ENCODE results near the gene LTBR. TPM values are rescaled to one million over a fixed set of nuclear protein-coding genes. Genes with fewer than 3 reads are reported as not detected.

Gene LTBR
- total RNA-seq, 2 donors from 2014 or later, result 1.3 to 1.9 TPM

DNA sequence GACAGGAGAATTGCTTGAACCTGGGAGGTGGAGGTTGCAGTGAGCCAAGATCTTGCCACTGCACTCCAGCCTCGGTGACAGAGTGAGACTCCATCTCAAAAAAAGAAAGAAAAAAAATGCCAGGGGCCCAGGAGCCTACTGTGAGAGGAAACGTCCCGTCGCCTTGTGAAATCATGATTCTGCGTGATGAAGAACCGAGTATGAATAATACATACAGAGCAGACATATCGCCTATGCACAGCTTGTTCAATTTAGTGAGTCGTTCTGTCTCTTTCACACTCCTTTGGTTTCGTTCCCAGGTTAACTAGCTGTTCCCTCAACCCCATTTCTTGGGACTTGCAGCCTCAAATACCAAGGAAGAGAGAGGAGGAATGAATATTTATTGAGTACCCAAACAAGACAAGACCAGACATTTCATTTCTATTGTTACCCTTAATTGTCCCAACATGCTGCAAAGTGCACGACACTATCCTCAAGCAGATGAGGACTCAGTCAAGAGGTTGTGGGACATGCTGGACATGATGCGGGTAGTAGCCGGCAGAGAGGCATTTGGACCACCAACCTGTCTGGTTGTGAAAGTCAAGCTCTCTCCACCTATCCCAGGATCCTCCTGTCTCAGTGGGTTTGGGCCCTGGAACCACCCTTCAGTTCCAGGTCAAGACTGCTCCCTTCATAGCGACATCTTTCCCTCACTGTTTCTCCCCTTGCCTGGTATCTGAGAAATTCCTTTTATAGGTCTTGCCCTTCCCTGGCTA lies 52.2 kb downstream of the LTBR start:
- peak; percentile 35 to 41 for ATAC-seq (replicated peaks in 1 of 2)

DNA sequence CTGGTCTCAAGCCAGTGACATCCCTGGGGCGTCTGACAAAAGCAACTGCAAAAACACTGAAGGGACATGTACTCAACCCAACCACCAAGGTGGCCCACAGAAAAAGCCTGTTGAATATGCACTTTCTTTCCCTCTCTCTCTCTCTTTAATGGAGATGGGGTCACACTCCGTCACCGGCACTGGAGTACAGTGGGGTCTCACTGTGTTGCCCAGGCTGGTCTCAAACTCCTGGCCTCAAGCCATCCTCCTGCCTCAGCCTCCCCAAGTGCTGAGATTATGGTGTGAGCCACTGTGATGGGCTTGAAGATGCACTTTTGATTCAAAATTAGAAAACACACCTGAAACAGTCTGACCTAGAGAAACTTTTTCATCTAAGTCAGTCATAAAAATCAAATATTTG lies 53.6 kb downstream of the LTBR start:
- Mint-ChIP-seq H3K9me3 (no peaks in the 10 kb centered on the region), H3K4me3 (no peak overlapping the region), H3K27me3 (ENCODE audit: low read depth) (no peaks in the 10 kb centered on the region), H3K27ac (no peak overlapping the region), H3K4me1 (ENCODE audit: low read depth) (peaks cover 84% of the 10 kb centered on the region), H3K36me3 (ENCODE audit: insufficient read depth in 2 of 2) (peaks cover 0 to 2% of the 10 kb centered on the region in 2 donors)
- DNase-seq, result no peak
- ATAC-seq (replicated peaks in 1 of 2), result no peak

More for the DNA sequence above, 52.2 kb downstream of the LTBR start:
- H3K36me3 Mint-ChIP-seq (ENCODE audit: insufficient read depth in 2 of 2), result peaks cover 0 to 2% of the 10 kb centered on the region in 2 donors
- H3K4me3 Mint-ChIP-seq, result no peak overlapping the region
- H3K9me3 Mint-ChIP-seq, result no peaks in the 10 kb centered on the region
- no peaks in the 10 kb centered on the region for H3K27me3 Mint-ChIP-seq (ENCODE audit: low read depth)
- H3K27ac Mint-ChIP-seq, result no peak overlapping the region
- no peak for DNase-seq
- H3K4me1 Mint-ChIP-seq (ENCODE audit: low read depth), result peaks cover 82% of the 10 kb centered on the region

DNA sequence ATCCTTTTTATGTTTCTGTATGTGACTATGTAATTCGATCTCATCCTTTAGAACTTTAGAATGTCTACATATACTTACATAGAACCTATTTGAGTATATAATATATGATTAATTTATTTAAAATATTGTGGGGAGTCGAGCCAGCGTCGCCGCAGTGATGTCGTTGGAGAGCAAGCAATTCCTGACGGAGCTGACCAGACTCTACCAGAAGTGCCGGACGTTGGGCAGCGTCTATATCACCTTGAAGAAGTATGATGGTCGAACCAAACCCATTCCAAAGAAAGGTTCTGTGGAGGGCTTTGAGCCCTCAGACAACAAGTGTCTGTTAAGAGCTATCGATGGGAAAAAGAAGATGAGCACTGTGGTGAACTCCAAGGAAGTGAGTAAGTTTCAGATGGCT lies 54.4 kb downstream of the LTBR start:
- Mint-ChIP-seq H3K27me3 (ENCODE audit: low read depth) (no peaks in the 10 kb centered on the region), H3K4me3 (no peak overlapping the region), H3K36me3 (ENCODE audit: insufficient read depth in 2 of 2) (peaks cover 0 to 5% of the 10 kb centered on the region in 2 donors), H3K9me3 (no peaks in the 10 kb centered on the region), H3K4me1 (ENCODE audit: low read depth) (peaks cover 84% of the 10 kb centered on the region), H3K27ac (no peak overlapping the region)
- ATAC-seq (replicated peaks in 1 of 2) (no peak), DNase-seq (no peak)

DNA sequence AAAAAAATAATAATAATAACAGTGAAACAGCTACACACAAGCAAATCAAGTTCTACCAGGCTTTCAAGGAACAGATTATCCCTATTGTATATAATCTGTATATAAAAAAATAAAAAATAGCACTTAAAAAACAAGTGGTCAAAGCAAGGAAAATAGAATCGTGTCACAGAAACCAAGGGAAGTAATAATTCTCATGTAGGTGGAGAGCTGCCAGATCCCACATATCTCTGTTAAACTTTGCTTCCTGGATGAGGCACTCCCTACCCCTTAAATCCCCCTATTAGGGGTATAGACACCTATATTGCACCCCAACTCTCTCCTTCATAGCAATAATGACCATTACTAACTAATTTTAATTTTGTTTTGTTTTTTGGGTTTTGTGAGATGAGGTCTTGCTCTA lies 56.4 kb downstream of the LTBR start:
- no peak for DNase-seq
- Mint-ChIP-seq H3K4me3 (no peak overlapping the region), H3K36me3 (ENCODE audit: insufficient read depth in 2 of 2) (peaks cover 1 to 12% of the 10 kb centered on the region in 2 donors), H3K27me3 (ENCODE audit: low read depth) (no peaks in the 10 kb centered on the region), H3K9me3 (no peaks in the 10 kb centered on the region), H3K27ac (peak overlapping the region; percentile 23), H3K4me1 (ENCODE audit: low read depth) (peaks cover 83% of the 10 kb centered on the region)
- ATAC-seq (replicated peaks in 1 of 2), result no peak

Other genes with a start within 250 kb of the LTBR start
- 1 to 10 TPM; 6.1 to 8.4 TPM for gene CD9, start 183.8 kb upstream of the LTBR start, total RNA-seq
- not detected for gene PLEKHG6, start 73.5 kb upstream of the LTBR start, total RNA-seq
- gene TNFRSF1A, start 42.1 kb upstream of the LTBR start, total RNA-seq, result 10 to 100 TPM; 48.4 to 52.1 TPM
- gene SCNN1A, start 8.6 kb upstream of the LTBR start, total RNA-seq, result under 1 TPM; 0.29 to 0.67 TPM
- 10 to 100 TPM; 53.1 to 90.5 TPM for gene CD27, start 60.8 kb downstream of the LTBR start, total RNA-seq
- 10 to 100 TPM; 26.0 to 29.6 TPM for gene TAPBPL, start 67.9 kb downstream of the LTBR start, total RNA-seq
- 10 to 100 TPM; 51.2 to 53.1 TPM for gene VAMP1, start 86.5 kb downstream of the LTBR start, total RNA-seq
- 100 to 1,000 TPM; 170 to 179 TPM for gene MRPL51, start 109.1 kb downstream of the LTBR start, total RNA-seq
- gene NCAPD2, start 109.9 kb downstream of the LTBR start, total RNA-seq, result 100 to 1,000 TPM; 156 to 168 TPM
- gene GAPDH, start 150.4 kb downstream of the LTBR start, total RNA-seq, result 1,000 to 10,000 TPM; 4,101 to 4,234 TPM
- 10 to 100 TPM; 14.2 to 17.0 TPM for gene IFFO1, start 171.9 kb downstream of the LTBR start, total RNA-seq
- gene NOP2, start 184.1 kb downstream of the LTBR start, total RNA-seq, result 10 to 100 TPM; 76.9 to 89.8 TPM
- 100 to 1,000 TPM; 292 to 299 TPM for gene CHD4, start 223.2 kb downstream of the LTBR start, total RNA-seq